Mesendoderm (in vitro differentiated cells): ENCODE data around the gene BACE2.

Experiments used
- DNase-seq: peaks from one replicate; pipeline ENCODE4 v3.0.0; 2013
- H2AK5ac ChIP-seq: 2 replicates; pipeline ENCODE4 v1.6.1; 2013; ENCODE audit warnings: low read length, inconsistent platforms
- H2BK120ac ChIP-seq: 2 replicates; pipeline ENCODE4 v1.6.1; 2013; ENCODE audit warnings: low read depth, mild to moderate bottlenecking, low read length, moderate library complexity, mixed read lengths
- H2BK15ac ChIP-seq: replicated peaks from 2 replicates; pipeline ENCODE4 v1.6.1; 2013; ENCODE audit warnings: low read depth, mild to moderate bottlenecking, moderate library complexity
- H2BK5ac ChIP-seq: 2 replicates; pipeline ENCODE4 v1.6.1; 2013; ENCODE audit warnings: low read length, inconsistent platforms
- H3K18ac ChIP-seq: 2 replicates; pipeline ENCODE4 v1.6.1; 2013; ENCODE audit warnings: mild to moderate bottlenecking, low read length, mixed read lengths
- H3K23ac ChIP-seq: one replicate; pipeline ENCODE4 v1.6.1; 2013; ENCODE audit warnings: low read length
- H3K27ac ChIP-seq: 2 replicates; pipeline ENCODE4 v1.5.1; 2013; ENCODE audit warnings: low read depth, mild to moderate bottlenecking, inconsistent platforms, low read length, moderate library complexity
- H3K27me3 ChIP-seq: 2 replicates; pipeline ENCODE4 v1.6.1; 2013; ENCODE audit warnings: low read length, control low read depth, mild to moderate bottlenecking, inconsistent platforms; ENCODE audit not compliant: insufficient read depth, poor library complexity
- H3K36me3 ChIP-seq: 2 replicates; pipeline ENCODE4 v1.6.1; 2013; ENCODE audit warnings: low read length, inconsistent platforms; ENCODE audit not compliant: control insufficient read depth, insufficient read depth
- H3K4ac ChIP-seq: one replicate; pipeline ENCODE4 v1.6.1; 2013; ENCODE audit warnings: low read depth, mild to moderate bottlenecking, low read length, moderate library complexity
- H3K4me1 ChIP-seq: 2 replicates; pipeline ENCODE4 v1.6.1; 2013; ENCODE audit warnings: low read depth, low read length, inconsistent platforms; ENCODE audit not compliant: control insufficient read depth
- H3K4me2 ChIP-seq: 2 replicates; pipeline ENCODE4 v1.6.1; 2013; ENCODE audit warnings: low read length
- H3K4me3 ChIP-seq: 2 replicates; pipeline ENCODE4 v1.5.1; 2013; ENCODE audit warnings: mild to moderate bottlenecking, low read length
- H3K56ac ChIP-seq: one replicate; pipeline ENCODE4 v1.6.1; 2013; ENCODE audit warnings: low read length
- H3K79me1 ChIP-seq: 2 replicates; pipeline ENCODE4 v1.6.1; 2013; ENCODE audit warnings: low read length, inconsistent platforms
- H3K79me2 ChIP-seq: 2 replicates; pipeline ENCODE4 v1.6.1; 2013; ENCODE audit warnings: mild to moderate bottlenecking, low read length; ENCODE audit not compliant: control insufficient read depth, insufficient read depth
- H3K9ac ChIP-seq: 2 replicates; pipeline ENCODE4 v1.6.1; 2013; ENCODE audit warnings: low read length, inconsistent platforms
- H4K5ac ChIP-seq: one replicate; pipeline ENCODE4 v1.6.1; 2013; ENCODE audit warnings: low read length
- H4K8ac ChIP-seq: one replicate; pipeline ENCODE4 v1.6.1; 2013; ENCODE audit warnings: low read depth, mild to moderate bottlenecking, control low read depth, low read length, moderate library complexity
- WGBS: extraction: QIAGEN DNeasy Blood & Tissue Kit; methylation state at CpG from one replicate; pipeline ENCODE4 v1.1.7; 2013; ENCODE audit warnings: low lambda C conversion rate, missing lambda C conversion rate; ENCODE audit not compliant: insufficient coverage; ENCODE audit errors: extremely low coverage; 5-methylcytosine and 5-hydroxymethylcytosine counted together

Gene BACE2

GRCh38 chr21:41162096-41162495 is 5.9 kb upstream of the BACE2 start:
- Histone ChIP-seq H4K8ac (no peak overlapping the region), H3K9ac (no peak overlapping the region), H3K18ac (no peak overlapping the region), H3K4me3 (no peak overlapping the region), H3K79me1 (no peaks in the 10 kb centered on the region), H3K27ac (no peak overlapping the region), H3K36me3 (no peaks in the 10 kb centered on the region), H3K27me3 (no peaks in the 10 kb centered on the region), H2AK5ac (no peak overlapping the region), H2BK15ac (no peak overlapping the region), H3K56ac (no peak overlapping the region), H3K79me2 (no peaks in the 10 kb centered on the region), H3K4me2 (no peak overlapping the region), H3K23ac (no peak overlapping the region), H4K5ac (no peak overlapping the region), H2BK5ac (no peak overlapping the region), H3K4ac (no peak overlapping the region), H3K4me1 (no peaks in the 10 kb centered on the region), H2BK120ac (no peak overlapping the region)
- no CpG with 5 or more reads among the region's 5 CpGs for WGBS
- no peak for DNase-seq

- Histone ChIP-seq H3K9ac (no peak overlapping the region), H3K4me3 (no peak overlapping the region), H2BK15ac (no peak overlapping the region), H3K27ac (no peak overlapping the region), H4K8ac (no peak overlapping the region), H3K4me1 (no peaks in the 10 kb centered on the region), H3K79me2 (no peaks in the 10 kb centered on the region), H2BK5ac (no peak overlapping the region), H4K5ac (no peak overlapping the region), H3K56ac (no peak overlapping the region), H3K79me1 (no peaks in the 10 kb centered on the region), H3K27me3 (no peaks in the 10 kb centered on the region), H3K4ac (no peak overlapping the region), H3K4me2 (no peak overlapping the region), H3K23ac (no peak overlapping the region), H3K18ac (no peak overlapping the region), H3K36me3 (no peaks in the 10 kb centered on the region), H2AK5ac (no peak overlapping the region), H2BK120ac (no peak overlapping the region)
- no peak for DNase-seq
- no CpG with 5 or more reads among the region's 8 CpGs for WGBS
Measured at GRCh38 chr21:41163091-41163490, 4.9 kb upstream of the BACE2 start.

DNA sequence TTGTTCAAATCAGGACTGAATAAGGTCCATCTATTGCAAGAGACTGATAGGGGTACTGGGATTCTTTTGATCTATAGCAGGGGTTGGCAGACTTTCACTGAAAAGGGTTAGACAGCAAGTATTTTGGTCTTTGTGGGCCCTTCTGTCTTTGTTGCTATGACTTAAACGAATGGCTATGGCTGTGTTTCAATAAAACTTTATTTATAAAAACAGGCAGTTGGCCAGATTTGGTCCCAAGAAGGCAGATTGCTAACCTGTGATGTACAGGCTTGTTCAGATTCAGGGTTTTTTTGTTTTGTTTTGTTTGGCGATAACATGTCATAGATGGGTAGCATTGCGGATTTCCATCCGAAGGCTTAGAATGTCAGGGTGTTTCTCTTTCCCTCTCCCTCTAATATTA is 3.9 kb upstream of the BACE2 start:
- no peaks in the 10 kb centered on the region for H3K27me3 ChIP-seq
- no peak overlapping the region for H2AK5ac ChIP-seq
- no peak overlapping the region for H3K23ac ChIP-seq
- no peak overlapping the region for H3K4me3 ChIP-seq
- H3K56ac ChIP-seq: no peak overlapping the region
- H3K36me3 ChIP-seq: no peaks in the 10 kb centered on the region
- H3K27ac ChIP-seq: no peak overlapping the region
- no peak overlapping the region for H2BK5ac ChIP-seq
- H4K8ac ChIP-seq: no peak overlapping the region
- H3K4me2 ChIP-seq: no peak overlapping the region
- WGBS: no CpG with 5 or more reads among the region's 4 CpGs
- DNase-seq: no peak
- no peaks in the 10 kb centered on the region for H3K79me1 ChIP-seq
- no peak overlapping the region for H3K9ac ChIP-seq
- H2BK120ac ChIP-seq: no peak overlapping the region
- no peaks in the 10 kb centered on the region for H3K79me2 ChIP-seq
- H3K4ac ChIP-seq: no peak overlapping the region
- no peak overlapping the region for H2BK15ac ChIP-seq
- no peak overlapping the region for H3K18ac ChIP-seq
- no peak overlapping the region for H4K5ac ChIP-seq
- H3K4me1 ChIP-seq: no peaks in the 10 kb centered on the region

DNA sequence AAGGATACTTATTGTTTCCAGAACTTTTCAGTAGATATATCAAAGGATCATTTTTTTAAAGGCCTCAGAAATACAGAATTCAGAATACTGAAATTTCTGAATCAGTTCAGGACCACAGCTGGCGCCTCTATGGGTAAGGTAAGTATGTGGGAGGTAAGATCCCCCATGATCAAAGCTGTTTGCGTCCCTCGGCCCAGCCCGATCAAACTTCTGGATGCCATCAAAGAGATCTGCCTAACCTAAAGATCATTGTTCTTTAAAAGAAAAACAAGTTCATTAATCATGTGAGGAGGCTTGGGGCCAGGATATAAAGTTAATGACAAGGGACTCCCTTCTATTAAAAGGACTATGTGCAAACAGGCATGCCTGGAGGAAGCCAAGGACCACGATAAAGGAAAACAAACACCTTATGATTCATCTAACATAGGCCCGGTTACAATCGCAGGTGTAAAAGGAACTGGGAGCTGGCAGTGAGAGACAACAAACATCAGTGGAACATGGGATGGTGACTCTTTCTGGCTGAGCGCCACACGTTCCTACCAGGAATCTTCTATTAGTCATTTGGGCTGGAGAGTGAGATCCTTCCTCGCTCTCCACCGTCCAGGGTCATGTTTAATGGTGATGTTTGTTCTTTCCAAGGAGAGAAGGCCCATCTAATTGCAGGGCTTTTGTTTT is 2.8 kb upstream of the BACE2 start:
- no CpG with 5 or more reads among the region's 11 CpGs for WGBS
- Histone ChIP-seq H3K79me1 (no peaks in the 10 kb centered on the region), H3K4me1 (peaks cover 2% of the 10 kb centered on the region), H2BK5ac (no peak overlapping the region), H3K56ac (no peak overlapping the region), H2BK120ac (no peak overlapping the region), H3K4ac (no peak overlapping the region), H3K27me3 (no peaks in the 10 kb centered on the region), H4K5ac (no peak overlapping the region), H4K8ac (no peak overlapping the region), H3K18ac (no peak overlapping the region), H3K36me3 (no peaks in the 10 kb centered on the region), H2AK5ac (no peak overlapping the region), H3K27ac (no peak overlapping the region), H3K79me2 (no peaks in the 10 kb centered on the region), H3K4me2 (no peak overlapping the region), H3K9ac (no peak overlapping the region), H3K4me3 (no peak overlapping the region), H3K23ac (no peak overlapping the region), H2BK15ac (no peak overlapping the region)
- no peak for DNase-seq

DNA sequence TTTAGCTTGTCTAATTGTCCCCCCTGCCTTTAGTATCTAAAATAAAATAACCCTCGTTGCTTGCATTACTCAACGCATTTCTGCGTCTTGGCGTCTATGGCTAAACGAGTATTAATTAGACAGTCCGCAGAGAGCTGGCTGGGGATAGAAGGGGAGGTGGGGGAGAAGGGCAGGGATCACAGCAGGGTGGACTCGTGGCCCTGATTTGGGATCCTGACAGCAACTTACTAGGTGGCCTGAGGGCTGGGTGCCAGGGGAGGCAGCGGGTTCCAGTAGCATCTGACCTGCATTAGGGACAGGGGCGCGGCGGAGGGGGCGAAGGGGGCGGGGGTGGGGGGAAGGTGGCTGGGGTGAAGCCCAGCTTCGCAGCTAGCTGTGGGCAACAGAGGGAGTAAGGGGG is 1.1 kb upstream of the BACE2 start:
- no CpG with 5 or more reads among the region's 14 CpGs for WGBS
- no peak overlapping the region for H3K4me3 ChIP-seq
- no peaks in the 10 kb centered on the region for H3K36me3 ChIP-seq
- no peak overlapping the region for H3K27ac ChIP-seq
- no peaks in the 10 kb centered on the region for H3K79me1 ChIP-seq
- peak overlapping the region; percentile 49 for H3K4me2 ChIP-seq
- no peak overlapping the region for H2BK15ac ChIP-seq
- no peaks in the 10 kb centered on the region for H3K27me3 ChIP-seq
- no peak overlapping the region for H3K4ac ChIP-seq
- H2AK5ac ChIP-seq: no peak overlapping the region
- DNase-seq: no peak
- no peak overlapping the region for H4K5ac ChIP-seq
- H3K23ac ChIP-seq: no peak overlapping the region
- H3K4me1 ChIP-seq: peaks cover 6% of the 10 kb centered on the region
- H3K79me2 ChIP-seq: no peaks in the 10 kb centered on the region
- no peak overlapping the region for H3K9ac ChIP-seq
- H2BK120ac ChIP-seq: no peak overlapping the region
- no peak overlapping the region for H4K8ac ChIP-seq
- H2BK5ac ChIP-seq: no peak overlapping the region
- peak overlapping the region; percentile 95 for H3K18ac ChIP-seq
- no peak overlapping the region for H3K56ac ChIP-seq
